Upper lobe of left lung (tissue), 6 donors: ENCODE data around the gene NRXN3. TPM values are rescaled to one million over a fixed set of nuclear protein-coding genes. Genes with fewer than 3 reads are reported as not detected.

ENCODE experiments used
- ATAC-seq, 2 donors: fragments of 200-7000 bp; cut with Tn5 transposase; one replicate each; pipeline ENCODE4 v1.9.1; 2022; ENCODE audit warnings: mild to moderate bottlenecking in 2 of 2, moderate library complexity in 2 of 2; ENCODE audit not compliant: low FRiP score in 2 of 2
- DNase-seq, 2 donors: peaks; one replicate each; pipeline ENCODE4 v3.0.0-alpha.2; 2019 to 2020
- H3K27ac ChIP-seq, 4 donors: fragments of 200-600 bp; sonication (generic); one replicate each; pipeline ENCODE4 v1.5.1; 2016 to 2019
- H3K27me3 ChIP-seq, 4 donors: fragments of 200-600 bp; sonication (generic); one replicate each; pipeline ENCODE4 v1.5.1; 2017 to 2019
- H3K36me3 ChIP-seq, 4 donors: fragments of 200-600 bp; sonication (generic); one replicate each; pipeline ENCODE4 v1.5.1; 2016 to 2019
- H3K4me1 ChIP-seq, 4 donors: fragments of 200-600 bp; sonication (generic); one replicate each; pipeline ENCODE4 v1.5.1; 2018 to 2019
- H3K4me3 ChIP-seq, 4 donors: fragments of 200-600 bp; sonication (generic); one replicate each; pipeline ENCODE4 v1.5.1; 2017 to 2019; ENCODE audit warnings: mild to moderate bottlenecking in 2 of 4, moderate library complexity in 1 of 4
- H3K9me3 ChIP-seq, 4 donors: fragments of 200-600 bp; sonication (generic); one replicate each; pipeline ENCODE4 v1.5.1; 2018 to 2019
- EP300 ChIP-seq, 4 donors: sonication (generic); formaldehyde crosslinking; IDR thresholded peaks; one replicate each; pipeline ENCODE4 v1.5.1; 2017; ENCODE audit warnings: antibody characterized with exemption in 4 of 4, control low read depth in 2 of 4
- POLR2A ChIP-seq, 4 donors: fragments of 450-650 bp; IDR thresholded peaks; one replicate each; pipeline ENCODE4 v1.5.1; 2016 to 2017; ENCODE audit warnings: antibody characterized with exemption in 4 of 4, mild to moderate bottlenecking in 2 of 4
- POLR2AphosphoS5 ChIP-seq, 2 donors: sonication (generic); formaldehyde crosslinking; IDR thresholded peaks; one replicate each; pipeline ENCODE4 v1.5.1; 2017; ENCODE audit warnings: antibody characterized with exemption in 2 of 2
- WGBS, 2 donors: methylation state at CpG; one replicate each; pipeline ENCODE4 v1.1.5; 2017 to 2018; 5-methylcytosine and 5-hydroxymethylcytosine counted together
- total RNA-seq, 6 donors: library from RNA; depleted of rRNA in 4 of 6; stranded (reverse); fragments of >200 nt in 4 of 6; gene quantifications; one replicate each; pipeline versions ENCODE4 v1.1.0 to v1.2.1, GENCODE V29; 2016 to 2021
- TF ChIP-seq, protein P1 (sequence below), 6 experiments: fragments of 450-650 bp in 4 of 6; fragments of 200-600 bp in 2 of 6; sonication (generic) in 2 of 6; IDR thresholded peaks; one replicate each; pipeline ENCODE4 v1.5.1; 2016 to 2019; ENCODE audit warnings: antibody characterized with exemption in 6 of 6
- donor health status: DM: no; HTN: no; CAD: no; lungs with moderate emphysema.
- donor health status: DM: no; HTN: yes; CAD: no; lungs with severe emphysema.

NRXN3 gene
- total RNA-seq, 6 donors from 2014 or later, result 4.4 to 14.9 (median 7.2) TPM

DNA sequence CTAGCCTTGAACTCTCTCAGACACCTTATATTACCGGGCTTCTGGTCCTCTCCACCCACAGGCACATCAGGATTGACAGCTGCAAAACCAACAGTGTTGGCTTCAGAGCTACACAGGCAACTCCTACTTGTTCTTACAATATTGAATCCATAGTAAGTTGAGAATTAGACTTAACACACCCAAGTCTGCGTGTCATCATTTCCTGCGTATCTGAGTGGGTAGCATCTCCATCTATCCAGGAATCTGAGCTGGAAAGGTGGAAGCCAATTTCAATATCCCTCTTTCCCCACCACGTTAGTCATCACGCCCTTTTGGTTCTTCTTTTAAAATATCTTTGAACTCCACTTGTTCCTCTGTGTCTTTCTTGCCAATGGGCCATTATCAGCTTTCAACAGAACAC, 37.2 kb downstream of the NRXN3 start:
- Histone ChIP-seq H3K4me3 (no peak overlapping the region), H3K27ac (no peak overlapping the region), H3K9me3 (peaks cover 0 to 5% (median 2%) of the 10 kb centered on the region in 4 donors), H3K36me3 (no peaks in the 10 kb centered on the region), H3K4me1 (no peaks in the 10 kb centered on the region), H3K27me3 (no peaks in the 10 kb centered on the region)
- ATAC-seq (no peak), DNase-seq (no peak)
- TF ChIP-seq POLR2A (IDR thresholded peaks at IDR 0.05) (no peak), EP300 (IDR thresholded peaks at IDR 0.05) (no peak), POLR2AphosphoS5 (IDR thresholded peaks at IDR 0.05) (no peak)
- TF ChIP-seq, protein P1, sequence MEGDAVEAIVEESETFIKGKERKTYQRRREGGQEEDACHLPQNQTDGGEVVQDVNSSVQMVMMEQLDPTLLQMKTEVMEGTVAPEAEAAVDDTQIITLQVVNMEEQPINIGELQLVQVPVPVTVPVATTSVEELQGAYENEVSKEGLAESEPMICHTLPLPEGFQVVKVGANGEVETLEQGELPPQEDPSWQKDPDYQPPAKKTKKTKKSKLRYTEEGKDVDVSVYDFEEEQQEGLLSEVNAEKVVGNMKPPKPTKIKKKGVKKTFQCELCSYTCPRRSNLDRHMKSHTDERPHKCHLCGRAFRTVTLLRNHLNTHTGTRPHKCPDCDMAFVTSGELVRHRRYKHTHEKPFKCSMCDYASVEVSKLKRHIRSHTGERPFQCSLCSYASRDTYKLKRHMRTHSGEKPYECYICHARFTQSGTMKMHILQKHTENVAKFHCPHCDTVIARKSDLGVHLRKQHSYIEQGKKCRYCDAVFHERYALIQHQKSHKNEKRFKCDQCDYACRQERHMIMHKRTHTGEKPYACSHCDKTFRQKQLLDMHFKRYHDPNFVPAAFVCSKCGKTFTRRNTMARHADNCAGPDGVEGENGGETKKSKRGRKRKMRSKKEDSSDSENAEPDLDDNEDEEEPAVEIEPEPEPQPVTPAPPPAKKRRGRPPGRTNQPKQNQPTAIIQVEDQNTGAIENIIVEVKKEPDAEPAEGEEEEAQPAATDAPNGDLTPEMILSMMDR (IDR thresholded peaks at IDR 0.05), result no peak
- 83 to 85% methylated on average over 5 of the region's 5 CpGs for WGBS, 2 donors

DNA sequence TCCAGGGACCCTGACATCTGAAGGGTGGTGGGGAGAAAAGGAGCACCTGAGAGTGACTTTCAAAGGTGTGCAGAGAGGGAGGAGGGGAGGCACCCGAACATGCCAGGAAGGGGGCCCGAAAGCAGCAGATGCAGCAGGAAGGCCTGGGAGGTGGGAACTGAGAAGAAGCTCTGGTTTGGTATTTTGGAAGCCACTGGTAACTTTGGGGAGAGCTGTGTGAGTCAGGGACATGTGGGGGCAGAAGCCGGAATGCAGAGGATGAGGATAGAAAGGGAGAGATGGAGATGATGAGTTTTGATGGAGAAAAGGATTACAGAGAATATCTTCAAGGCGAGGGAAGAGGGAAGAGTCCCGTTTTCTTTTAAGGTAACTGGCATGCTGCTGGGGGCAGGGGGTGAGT, 50.1 kb downstream of the NRXN3 start:
- 81 to 84% methylated on average over 5 of the region's 5 CpGs for WGBS, 2 donors
- DNase-seq (no peak), ATAC-seq (no peak)
- Histone ChIP-seq H3K27me3 (no peaks in the 10 kb centered on the region), H3K4me1 (no peaks in the 10 kb centered on the region), H3K9me3 (no peaks in the 10 kb centered on the region), H3K4me3 (no peak overlapping the region), H3K27ac (no peak overlapping the region), H3K36me3 (no peaks in the 10 kb centered on the region)
- TF ChIP-seq, protein P1 (IDR thresholded peaks at IDR 0.05), result no peak
- no peak for TF ChIP-seq POLR2AphosphoS5 (IDR thresholded peaks at IDR 0.05)
- no peak for TF ChIP-seq POLR2A (IDR thresholded peaks at IDR 0.05)
- TF ChIP-seq EP300 (IDR thresholded peaks at IDR 0.05), result no peak

DNA sequence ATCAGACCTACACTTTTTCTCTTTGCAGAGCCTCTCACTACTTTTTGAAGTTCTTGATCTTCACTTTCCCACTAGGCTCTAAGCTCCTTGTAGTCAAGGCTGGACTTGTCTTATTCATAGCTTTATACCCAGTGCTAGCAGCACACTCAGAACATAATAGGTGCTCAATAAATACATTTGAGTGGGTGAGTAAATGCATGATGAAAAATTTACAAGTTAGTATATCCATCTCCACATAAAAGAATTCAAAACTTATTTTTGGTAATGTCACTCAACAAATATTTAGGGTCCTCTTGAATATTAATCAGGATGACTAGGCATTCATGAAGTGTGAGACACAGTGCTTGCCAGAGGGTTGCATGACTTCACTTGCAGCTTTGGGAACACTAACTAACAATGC, 52.6 kb downstream of the NRXN3 start:
- no peak for TF ChIP-seq POLR2AphosphoS5 (IDR thresholded peaks at IDR 0.05)
- TF ChIP-seq POLR2A (IDR thresholded peaks at IDR 0.05), result no peak
- no peak for TF ChIP-seq EP300 (IDR thresholded peaks at IDR 0.05)
- TF ChIP-seq, protein P1 (IDR thresholded peaks at IDR 0.05), result no peak
- no peaks in the 10 kb centered on the region for H3K27me3 ChIP-seq
- H3K27ac ChIP-seq, result no peak overlapping the region
- no peak overlapping the region for H3K4me3 ChIP-seq
- no peaks in the 10 kb centered on the region for H3K9me3 ChIP-seq
- no peak for DNase-seq
- no peaks in the 10 kb centered on the region for H3K4me1 ChIP-seq
- no peaks in the 10 kb centered on the region for H3K36me3 ChIP-seq
- no peak for ATAC-seq

DNA sequence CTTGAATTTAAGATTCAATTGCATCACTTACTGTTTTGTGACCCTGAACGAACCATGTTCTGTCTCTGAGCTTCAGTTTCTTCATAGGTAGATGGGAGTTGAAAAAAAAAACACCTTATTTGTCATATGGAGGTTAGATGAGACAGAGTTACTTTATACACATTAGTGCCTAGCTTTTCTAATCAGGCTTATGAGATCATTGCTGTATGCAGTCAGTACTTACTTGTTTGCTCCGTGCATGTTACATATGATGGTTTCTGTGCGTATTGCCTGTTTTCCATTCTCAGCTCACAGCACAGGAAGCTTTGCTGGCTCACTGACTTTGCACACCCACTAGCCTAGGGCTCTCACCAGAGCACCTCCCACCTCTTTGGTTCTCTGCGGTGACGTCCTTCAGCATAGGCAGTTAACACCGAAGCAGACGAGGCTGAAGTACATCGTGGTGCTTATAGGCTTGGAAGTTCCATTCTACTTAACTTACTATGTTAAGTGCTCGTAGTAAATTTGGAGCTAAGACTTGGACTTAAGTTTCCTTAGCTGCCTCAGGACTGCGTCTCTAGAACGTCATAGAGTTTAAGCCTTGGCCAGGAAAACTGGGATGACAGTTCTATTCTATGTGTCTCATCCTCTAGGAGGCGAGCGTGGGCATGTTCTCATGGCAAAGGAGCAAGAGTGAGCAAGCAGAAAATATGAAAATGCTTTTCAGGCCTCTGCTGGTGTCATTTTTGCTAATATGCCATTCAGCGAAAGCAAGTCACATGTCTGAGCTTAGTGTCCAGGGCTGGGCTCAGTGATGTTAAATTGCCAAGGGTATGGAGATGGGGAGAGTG, 57.3 kb downstream of the NRXN3 start:
- Histone ChIP-seq H3K4me1 (no peaks in the 10 kb centered on the region), H3K9me3 (no peaks in the 10 kb centered on the region), H3K27me3 (no peaks in the 10 kb centered on the region), H3K36me3 (no peaks in the 10 kb centered on the region), H3K27ac (no peak overlapping the region), H3K4me3 (no peak overlapping the region)
- TF ChIP-seq POLR2A (IDR thresholded peaks at IDR 0.05) (no peak), EP300 (IDR thresholded peaks at IDR 0.05) (no peak), POLR2AphosphoS5 (IDR thresholded peaks at IDR 0.05) (no peak)
- TF ChIP-seq, protein P1 (IDR thresholded peaks at IDR 0.05), result no peak
- DNase-seq (no peak), ATAC-seq (no peak)
- 74 to 77% methylated on average over 14 of the region's 14 CpGs for whole genome bisulfite sequencing, 2 donors
